Bronchial epithelial cell (primary cell): Measurements from ENCODE around the gene FXR1. TPM values are rescaled to one million over a fixed set of nuclear protein-coding genes. Genes with fewer than 3 reads are reported as not detected.

Experiments
- DNase-seq: peaks from one replicate; pipeline ENCODE4 v3.0.0-alpha.2; 2010; ENCODE audit warnings: low read depth
- FAIRE-seq: peaks from 2 replicates; lab custom pipeline; 2011; peaks lifted over from hg19 to GRCh38; lab: Jason Lieb, UNC
- H3K27me3 ChIP-seq: 2 replicates; pipeline ENCODE4 v1.5.1; 2011; ENCODE audit warnings: low read length; ENCODE audit not compliant: control insufficient read depth, insufficient read depth
- H3K36me3 ChIP-seq: 2 replicates; pipeline ENCODE4 v1.5.1; 2011; ENCODE audit warnings: low read length; ENCODE audit not compliant: control insufficient read depth, insufficient read depth
- H3K4me3 ChIP-seq: 2 replicates; pipeline ENCODE4 v1.5.1; 2011; ENCODE audit warnings: mild to moderate bottlenecking, low read depth, low read length, control low read depth
- total RNA-seq: library from RNA; depleted of rRNA; stranded (reverse); fragments of >200 nt; gene quantifications from 2 replicates; pipeline ENCODE4 v1.2.1, GENCODE V29; 2014
- TF ChIP-seq, protein P1 (sequence below): IDR thresholded peaks from 2 replicates; pipeline ENCODE4 v1.5.1; 2011; ENCODE audit warnings: mild to moderate bottlenecking, moderate library complexity, low read length, control low read depth, inconsistent platforms; ENCODE audit not compliant: insufficient read depth, severe bottlenecking

Gene FXR1
- total RNA-seq, 1 donor from 2014 or later, result 144 TPM

DNA sequence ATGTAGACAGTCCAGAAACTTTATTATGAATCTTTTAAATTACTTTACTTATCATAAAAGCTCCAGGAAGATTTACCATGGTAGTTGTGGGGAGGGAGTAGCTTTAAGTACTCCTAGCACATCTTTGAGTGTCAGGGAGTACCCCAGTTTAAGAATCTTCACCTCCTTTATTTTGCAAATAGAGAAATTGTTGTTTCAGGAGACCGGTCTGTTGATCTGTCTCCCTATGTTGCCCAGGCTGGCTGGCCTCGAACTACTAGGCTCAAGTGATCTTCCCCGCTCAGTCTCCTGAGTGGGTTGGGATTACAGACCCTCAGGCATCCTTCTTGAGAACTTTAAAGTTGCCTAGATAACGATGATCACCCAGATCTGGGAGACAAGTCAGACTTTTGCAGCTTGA is 11.1 kb downstream of the FXR1 start:
- no peaks in the 10 kb centered on the region for H3K27me3 ChIP-seq
- TF ChIP-seq, protein P1, sequence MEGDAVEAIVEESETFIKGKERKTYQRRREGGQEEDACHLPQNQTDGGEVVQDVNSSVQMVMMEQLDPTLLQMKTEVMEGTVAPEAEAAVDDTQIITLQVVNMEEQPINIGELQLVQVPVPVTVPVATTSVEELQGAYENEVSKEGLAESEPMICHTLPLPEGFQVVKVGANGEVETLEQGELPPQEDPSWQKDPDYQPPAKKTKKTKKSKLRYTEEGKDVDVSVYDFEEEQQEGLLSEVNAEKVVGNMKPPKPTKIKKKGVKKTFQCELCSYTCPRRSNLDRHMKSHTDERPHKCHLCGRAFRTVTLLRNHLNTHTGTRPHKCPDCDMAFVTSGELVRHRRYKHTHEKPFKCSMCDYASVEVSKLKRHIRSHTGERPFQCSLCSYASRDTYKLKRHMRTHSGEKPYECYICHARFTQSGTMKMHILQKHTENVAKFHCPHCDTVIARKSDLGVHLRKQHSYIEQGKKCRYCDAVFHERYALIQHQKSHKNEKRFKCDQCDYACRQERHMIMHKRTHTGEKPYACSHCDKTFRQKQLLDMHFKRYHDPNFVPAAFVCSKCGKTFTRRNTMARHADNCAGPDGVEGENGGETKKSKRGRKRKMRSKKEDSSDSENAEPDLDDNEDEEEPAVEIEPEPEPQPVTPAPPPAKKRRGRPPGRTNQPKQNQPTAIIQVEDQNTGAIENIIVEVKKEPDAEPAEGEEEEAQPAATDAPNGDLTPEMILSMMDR, result no peak
- FAIRE-seq, result no peak
- H3K4me3 ChIP-seq, result no peak overlapping the region
- no peak for DNase-seq
- no peaks in the 10 kb centered on the region for H3K36me3 ChIP-seq

DNA sequence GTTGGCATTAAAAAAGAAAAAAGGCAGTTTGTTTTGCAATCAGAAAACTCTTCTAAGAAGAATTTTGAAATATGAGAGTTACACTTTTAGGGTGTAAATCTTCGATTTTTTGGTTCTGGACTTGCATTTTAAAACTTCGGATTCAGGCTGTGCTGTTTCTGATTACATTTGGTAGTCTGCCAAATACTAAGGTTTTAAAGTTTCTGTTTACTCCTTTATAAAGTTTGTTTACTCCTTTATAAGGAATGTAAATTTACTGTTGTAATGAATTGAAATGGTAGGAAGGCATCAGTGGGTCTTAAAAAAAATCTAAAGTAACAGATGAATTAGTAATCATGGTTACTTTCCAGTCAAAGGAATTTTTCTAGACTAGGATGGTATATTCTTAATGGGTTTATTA is 14.1 kb downstream of the FXR1 start:
- FAIRE-seq (no peak), DNase-seq (no peak)
- no peak overlapping the region for H3K4me3 ChIP-seq
- no peaks in the 10 kb centered on the region for H3K36me3 ChIP-seq
- no peaks in the 10 kb centered on the region for H3K27me3 ChIP-seq
- TF ChIP-seq, protein P1, result no peak

DNA sequence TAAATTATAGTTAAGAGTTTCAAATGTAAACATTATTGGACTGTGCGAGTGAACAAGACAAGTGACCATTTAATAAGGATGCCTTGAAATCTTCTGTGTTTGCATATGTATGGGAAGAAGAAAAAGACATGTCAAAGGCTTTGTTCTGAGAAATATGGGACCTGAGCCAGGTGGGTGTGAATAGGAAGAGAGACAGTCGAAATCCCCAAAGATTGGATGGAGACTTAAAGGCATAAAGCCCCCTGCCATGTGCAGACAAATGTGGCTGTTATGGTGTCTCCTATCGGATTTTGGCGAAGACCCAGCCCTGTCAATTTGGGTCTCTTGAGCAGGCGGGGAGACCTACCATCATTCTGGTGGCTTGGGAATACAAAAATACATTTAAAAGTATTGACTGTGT is 16.9 kb downstream of the FXR1 start:
- TF ChIP-seq, protein P1, result no peak
- H3K27me3 ChIP-seq, result no peaks in the 10 kb centered on the region
- no peaks in the 10 kb centered on the region for H3K36me3 ChIP-seq
- no peak overlapping the region for H3K4me3 ChIP-seq
- no peak for DNase-seq
- no peak for FAIRE-seq

DNA sequence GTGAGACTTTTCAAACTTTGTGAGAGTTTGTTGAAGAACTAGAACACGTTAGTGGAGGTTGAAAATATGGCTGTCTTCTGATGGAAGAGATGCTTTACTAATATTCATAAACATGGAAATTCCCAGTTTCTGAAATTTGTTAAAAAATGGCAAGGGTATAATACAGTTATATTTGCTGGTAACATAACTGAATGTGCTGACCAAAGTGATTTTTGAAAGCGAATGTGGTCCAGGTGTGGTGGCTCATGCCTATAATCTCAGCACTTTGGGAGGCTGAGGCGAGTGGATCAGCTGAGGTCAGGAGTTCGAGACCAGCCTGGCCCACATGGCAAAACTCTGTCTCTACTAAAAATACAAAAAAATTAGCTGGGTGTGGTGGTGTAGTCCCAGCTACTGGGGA is 18.1 kb downstream of the FXR1 start:
- TF ChIP-seq, protein P1, result no peak
- no peaks in the 10 kb centered on the region for H3K27me3 ChIP-seq
- H3K36me3 ChIP-seq, result no peaks in the 10 kb centered on the region
- H3K4me3 ChIP-seq, result no peak overlapping the region
- DNase-seq, result no peak
- no peak for FAIRE-seq

DNA sequence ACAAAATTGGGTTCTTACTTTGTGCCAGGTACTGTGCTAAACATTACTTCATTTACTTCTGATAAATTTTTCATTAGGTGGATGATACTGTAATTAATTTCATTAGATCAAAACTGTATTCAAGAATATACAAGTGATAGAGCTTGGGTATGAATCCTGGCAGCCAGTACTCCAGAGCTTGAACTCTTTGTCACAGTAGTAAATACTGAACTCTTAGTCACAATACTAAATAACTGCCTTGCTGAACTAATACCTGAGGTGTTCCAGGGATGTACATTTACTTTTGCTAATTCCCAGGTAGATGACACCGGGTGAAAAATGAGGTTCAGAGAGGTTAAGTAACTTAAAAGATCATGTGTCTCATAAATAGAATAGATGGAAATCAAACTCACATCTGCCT is 20.3 kb downstream of the FXR1 start:
- H3K4me3 ChIP-seq, result no peak overlapping the region
- no peaks in the 10 kb centered on the region for H3K36me3 ChIP-seq
- no peak for FAIRE-seq
- DNase-seq, result no peak
- TF ChIP-seq, protein P1, result no peak
- no peaks in the 10 kb centered on the region for H3K27me3 ChIP-seq

DNA sequence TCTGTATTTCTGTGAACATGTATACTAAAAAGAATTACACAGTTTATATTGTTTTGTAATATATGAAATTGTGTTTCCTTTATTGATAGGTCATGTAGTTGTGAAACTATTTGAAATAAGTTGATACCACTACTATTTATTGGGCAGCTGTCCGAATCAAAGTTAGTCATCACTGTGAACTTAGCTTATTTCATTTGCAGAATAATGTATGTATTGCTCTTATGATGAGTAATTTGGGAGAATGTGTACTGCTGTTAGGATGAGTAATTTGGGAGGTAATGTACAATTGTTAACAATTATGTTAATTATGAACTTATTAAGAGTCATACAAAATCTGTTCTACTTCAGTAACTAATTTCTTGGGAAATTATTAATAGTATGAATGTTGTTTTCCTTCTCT is 22.2 kb downstream of the FXR1 start:
- DNase-seq (peak; percentile 65), FAIRE-seq (no peak)
- Histone ChIP-seq H3K4me3 (no peak overlapping the region), H3K36me3 (no peaks in the 10 kb centered on the region), H3K27me3 (no peaks in the 10 kb centered on the region)
- TF ChIP-seq, protein P1, result no peak
